Adrenal gland (tissue), 12 donors: ENCODE results near the gene EIPR1. TPM values are rescaled to one million over a fixed set of nuclear protein-coding genes. Genes with fewer than 3 reads are reported as not detected.

Source experiments
- DNase-seq, 7 donors: peaks; one replicate each; pipeline ENCODE4 v3.0.0-alpha.2; 2019 to 2020
- H3K27ac ChIP-seq, 5 donors: fragments of 200-600 bp; sonication (generic) in 4 of 5; 1 replicate in 3 of 5; 2 replicates in 2 of 5; pipeline versions ENCODE4 v1.5.1 to v1.8.0; 2016 to 2020; ENCODE audit warnings: mild to moderate bottlenecking in 1 of 5
- H3K27me3 ChIP-seq: fragments of 200-600 bp; 2 replicates; pipeline ENCODE4 v1.8.0; 2021
- H3K36me3 ChIP-seq, 2 donors: fragments of 200-600 bp; replicated peaks in 1 of 2; 1 replicate in 1 of 2; 2 replicates in 1 of 2; pipeline versions ENCODE4 v1.5.1 to v1.8.0; 2018 to 2022
- H3K4me1 ChIP-seq, 2 donors: fragments of 200-600 bp; replicated peaks in 1 of 2; 1 replicate in 1 of 2; 2 replicates in 1 of 2; pipeline versions ENCODE4 v1.5.1 to v1.8.0; 2018 to 2021
- H3K4me3 ChIP-seq, 4 donors: fragments of 200-600 bp; sonication (generic) in 3 of 4; one replicate each; pipeline ENCODE4 v1.5.1; 2016 to 2018
- H3K9me3 ChIP-seq, 3 donors: fragments of 200-600 bp; sonication (generic) in 1 of 3; replicated peaks in 1 of 3; 1 replicate in 2 of 3; 2 replicates in 1 of 3; pipeline versions ENCODE4 v1.5.1 to v1.8.0; 2016 to 2021
- CTCF ChIP-seq, 6 experiments: fragments of 450-650 bp in 4 of 6; fragments of 200-600 bp in 2 of 6; sonication (generic) in 1 of 6; IDR thresholded peaks; 1 replicate in 5 of 6; 2 replicates in 1 of 6; pipeline versions ENCODE4 v1.5.1 to v1.8.0; 2016 to 2021; ENCODE audit warnings: antibody characterized with exemption in 6 of 6, mild to moderate bottlenecking in 2 of 6, moderate library complexity in 1 of 6
- POLR2A ChIP-seq, 2 donors: fragments of 450-650 bp; IDR thresholded peaks; one replicate each; pipeline ENCODE4 v1.6.1; 2017; ENCODE audit warnings: antibody characterized with exemption in 2 of 2, mild to moderate bottlenecking in 2 of 2, moderate library complexity in 1 of 2
- WGBS, 4 donors: extraction: QIAGEN DNeasy Blood & Tissue Kit in 2 of 4; methylation state at CpG; one replicate each; pipeline versions ENCODE4 v1.1.5 to v1.1.7; 2013 to 2017; 5-methylcytosine and 5-hydroxymethylcytosine counted together
- intact Hi-C, 2 donors: fragments of 100-400 bp; cut with DNase I; formaldehyde crosslinking; loops; one replicate each; pipeline versions ENCODE4 v1.14.1 to v1.15.0; 2022 to 2023
- polyA plus RNA-seq, 3 donors: library from polyadenylated mRNA; stranded (reverse); fragments of 200-250 nt in 2 of 3; fragments of 350-450 nt in 1 of 3; fragmentation: Illumina TruSeq in 1 of 3; extraction: RNeasy Lipid Tissue Mini Kit (QIAGEN cat#74804) in 1 of 3; gene quantifications; one replicate each; pipeline ENCODE4 v1.2.3, GENCODE V29; 2013 to 2014
- total RNA-seq, 9 donors: library from RNA; depleted of rRNA in 4 of 9; stranded (reverse); fragments of >200 nt in 4 of 9; fragments of 120-200 nt in 1 of 9; fragmentation: NEBNext Ultra II Directional in 1 of 9; extraction: Animal tissue kit (Norgen Biotek cat#: 25700) in 1 of 9; gene quantifications; one replicate each; pipeline versions ENCODE4 v1.1.0 to v1.2.4, GENCODE V29; 2013 to 2023
- donor health status: healthy with polysubstance abuse.
- donor health status: Bipolar disorder and iron deficiency.
- donor health status: DM: yes; HTN: yes; CAD: no.
- donor health status: DM: no; HTN: no; CAD: no.
- donor health status: DM: no; HTN: no; CAD: no.
- donor health status: DM: yes; HTN: yes; CAD: no.

The EIPR1 gene
- total and polyA plus RNA-seq, 12 donors, result 10.3 to 37.9 (median 28.5) TPM

- Histone ChIP-seq H3K36me3 (no peaks in the 10 kb centered on the region), H3K4me3 (no peak overlapping the region), H3K4me1 (no peaks in the 10 kb centered on the region), H3K9me3 (no peaks in the 10 kb centered on the region), H3K27me3 (no peaks in the 10 kb centered on the region), H3K27ac (no peak overlapping the region)
- intact Hi-C loops, result no loop called here
- peak in 1 of 7 donors; percentile 15 for DNase-seq
- no peak for TF ChIP-seq CTCF (IDR thresholded peaks at IDR 0.05)
- TF ChIP-seq POLR2A (IDR thresholded peaks at IDR 0.05), result no peak
- WGBS, 4 donors, result 95 to 97% (median 96%) methylated on average over 13 to 26 of the region's 26 CpGs
These were observed 57.7 kb downstream of the EIPR1 start for GRCh38 chr2:3319745-3320566.

- Histone ChIP-seq H3K9me3 (no peaks in the 10 kb centered on the region), H3K4me1 (peaks cover 0 to 3% of the 10 kb centered on the region in 2 donors), H3K27me3 (no peaks in the 10 kb centered on the region), H3K27ac (no peak overlapping the region), H3K36me3 (no peaks in the 10 kb centered on the region), H3K4me3 (no peak overlapping the region)
- TF ChIP-seq CTCF (IDR thresholded peaks at IDR 0.05), result no peak
- TF ChIP-seq POLR2A (IDR thresholded peaks at IDR 0.05), result no peak
- 90 to 98% (median 94%) methylated on average over 12 to 13 of the region's 13 CpGs for WGBS, 4 donors
- no peak for DNase-seq
- intact Hi-C loops, result no loop called here
These were observed 58.5 kb downstream of the EIPR1 start for GRCh38 chr2:3319134-3319533.

DNA sequence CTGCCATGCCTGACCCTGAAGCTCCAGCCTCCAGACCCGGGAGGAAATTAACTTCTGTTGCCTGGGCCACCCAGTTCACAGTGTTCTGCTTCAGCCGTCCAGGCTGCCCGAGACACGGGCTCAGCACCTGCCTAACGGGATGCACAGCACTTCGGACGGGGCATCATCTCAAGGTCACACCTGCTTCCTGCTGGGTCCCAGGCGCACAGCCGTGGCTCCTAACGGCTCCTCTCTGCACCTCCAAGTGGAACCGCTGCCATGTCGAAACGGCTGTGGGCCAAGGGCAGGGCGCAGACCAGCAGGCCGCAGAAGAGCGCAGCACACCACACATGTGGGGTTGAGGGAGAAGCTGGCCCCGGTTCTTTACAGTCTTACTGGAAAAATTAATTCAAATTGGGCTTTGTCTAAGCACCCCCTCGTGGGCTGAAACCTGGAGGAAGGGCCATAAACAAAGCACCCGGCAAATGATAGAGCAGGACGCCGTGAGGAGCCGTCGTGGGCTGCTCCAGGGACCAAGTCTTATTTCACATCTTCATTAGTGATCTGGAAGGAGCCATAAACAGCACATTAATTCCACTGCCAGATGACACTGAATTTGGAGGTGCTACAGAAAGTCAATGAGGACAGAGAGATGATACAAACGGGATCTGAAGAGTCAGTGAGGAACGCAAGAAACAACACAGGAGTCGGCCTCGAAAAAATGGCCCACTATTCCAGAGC, 59.6 kb downstream of the EIPR1 start:
- no peaks in the 10 kb centered on the region for H3K27me3 ChIP-seq
- H3K36me3 ChIP-seq, result no peaks in the 10 kb centered on the region
- H3K4me1 ChIP-seq, result peaks cover 0 to 10% of the 10 kb centered on the region in 2 donors
- H3K9me3 ChIP-seq, result no peaks in the 10 kb centered on the region
- intact Hi-C loops, result no loop called here
- DNase-seq, result peak in 1 of 7 donors; percentile 11
- 84 to 93% (median 93%) methylated on average over 9 to 27 of the region's 27 CpGs for WGBS, 4 donors
- H3K4me3 ChIP-seq, result no peak overlapping the region
- H3K27ac ChIP-seq, result no peak overlapping the region
- TF ChIP-seq CTCF (IDR thresholded peaks at IDR 0.05), result no peak
- no peak for TF ChIP-seq POLR2A (IDR thresholded peaks at IDR 0.05)

DNA sequence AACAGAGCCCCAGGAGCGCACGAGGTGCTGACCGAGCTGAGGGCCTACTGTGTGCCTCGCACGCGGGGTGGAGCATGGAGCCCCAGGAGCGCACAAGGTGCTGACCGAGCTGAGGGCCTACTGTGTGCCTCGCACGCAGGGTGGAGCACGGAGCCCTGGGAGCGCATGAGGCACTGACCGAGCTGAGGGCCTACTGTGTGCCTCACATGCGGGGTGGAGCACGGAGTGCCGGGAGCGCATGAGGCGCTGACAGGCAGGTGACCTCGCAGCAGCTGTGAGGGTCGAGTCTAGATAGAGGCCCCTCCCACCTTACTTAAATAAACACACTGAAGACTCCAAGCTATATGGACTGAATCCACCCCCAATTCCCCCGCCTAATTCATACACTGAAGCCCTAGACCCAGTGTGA, 60.3 kb downstream of the EIPR1 start:
- Histone ChIP-seq H3K36me3 (no peaks in the 10 kb centered on the region), H3K4me1 (peaks cover 0 to 10% of the 10 kb centered on the region in 2 donors), H3K9me3 (no peaks in the 10 kb centered on the region), H3K27ac (no peak overlapping the region), H3K4me3 (no peak overlapping the region), H3K27me3 (no peaks in the 10 kb centered on the region)
- TF ChIP-seq POLR2A (IDR thresholded peaks at IDR 0.05), result no peak
- TF ChIP-seq CTCF (IDR thresholded peaks at IDR 0.05), result no peak
- intact Hi-C loops, result no loop called here
- DNase-seq, result no peak
- WGBS, 4 donors, result 90 to 94% (median 93%) methylated on average over 1 to 21 of the region's 21 CpGs
